Measurements from ENCODE around the gene AMFR.

DNA sequence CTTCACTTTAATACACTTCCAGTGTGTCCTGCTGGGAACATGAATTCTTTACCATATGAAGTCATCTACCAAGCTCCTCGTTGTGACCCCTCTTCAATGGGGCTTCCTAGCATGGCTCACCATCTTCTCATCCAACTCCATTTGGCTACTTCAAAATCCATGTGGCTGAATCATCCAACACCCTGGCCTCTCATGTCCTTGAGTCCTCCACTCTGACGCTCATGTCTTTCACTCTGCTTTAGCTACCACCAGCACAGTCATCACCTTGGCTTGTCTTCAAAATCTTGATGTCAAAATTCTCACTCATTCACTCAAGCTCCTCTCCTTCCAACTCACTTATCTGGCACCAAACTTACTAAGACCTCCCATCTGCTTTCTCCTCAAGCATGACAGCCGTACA is 35.8 kb downstream of the AMFR start:
- TF ChIP-seq, protein P1, sequence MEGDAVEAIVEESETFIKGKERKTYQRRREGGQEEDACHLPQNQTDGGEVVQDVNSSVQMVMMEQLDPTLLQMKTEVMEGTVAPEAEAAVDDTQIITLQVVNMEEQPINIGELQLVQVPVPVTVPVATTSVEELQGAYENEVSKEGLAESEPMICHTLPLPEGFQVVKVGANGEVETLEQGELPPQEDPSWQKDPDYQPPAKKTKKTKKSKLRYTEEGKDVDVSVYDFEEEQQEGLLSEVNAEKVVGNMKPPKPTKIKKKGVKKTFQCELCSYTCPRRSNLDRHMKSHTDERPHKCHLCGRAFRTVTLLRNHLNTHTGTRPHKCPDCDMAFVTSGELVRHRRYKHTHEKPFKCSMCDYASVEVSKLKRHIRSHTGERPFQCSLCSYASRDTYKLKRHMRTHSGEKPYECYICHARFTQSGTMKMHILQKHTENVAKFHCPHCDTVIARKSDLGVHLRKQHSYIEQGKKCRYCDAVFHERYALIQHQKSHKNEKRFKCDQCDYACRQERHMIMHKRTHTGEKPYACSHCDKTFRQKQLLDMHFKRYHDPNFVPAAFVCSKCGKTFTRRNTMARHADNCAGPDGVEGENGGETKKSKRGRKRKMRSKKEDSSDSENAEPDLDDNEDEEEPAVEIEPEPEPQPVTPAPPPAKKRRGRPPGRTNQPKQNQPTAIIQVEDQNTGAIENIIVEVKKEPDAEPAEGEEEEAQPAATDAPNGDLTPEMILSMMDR (IDR thresholded peaks at IDR 0.05) = no peak
- no peak for TF ChIP-seq ZFX (IDR thresholded peaks at IDR 0.05; ENCODE audit: borderline replicate concordance)

All from 22Rv1 (cell line).